ENCODE measurements around the gene RABL6.

- TF ChIP-seq, protein P1, sequence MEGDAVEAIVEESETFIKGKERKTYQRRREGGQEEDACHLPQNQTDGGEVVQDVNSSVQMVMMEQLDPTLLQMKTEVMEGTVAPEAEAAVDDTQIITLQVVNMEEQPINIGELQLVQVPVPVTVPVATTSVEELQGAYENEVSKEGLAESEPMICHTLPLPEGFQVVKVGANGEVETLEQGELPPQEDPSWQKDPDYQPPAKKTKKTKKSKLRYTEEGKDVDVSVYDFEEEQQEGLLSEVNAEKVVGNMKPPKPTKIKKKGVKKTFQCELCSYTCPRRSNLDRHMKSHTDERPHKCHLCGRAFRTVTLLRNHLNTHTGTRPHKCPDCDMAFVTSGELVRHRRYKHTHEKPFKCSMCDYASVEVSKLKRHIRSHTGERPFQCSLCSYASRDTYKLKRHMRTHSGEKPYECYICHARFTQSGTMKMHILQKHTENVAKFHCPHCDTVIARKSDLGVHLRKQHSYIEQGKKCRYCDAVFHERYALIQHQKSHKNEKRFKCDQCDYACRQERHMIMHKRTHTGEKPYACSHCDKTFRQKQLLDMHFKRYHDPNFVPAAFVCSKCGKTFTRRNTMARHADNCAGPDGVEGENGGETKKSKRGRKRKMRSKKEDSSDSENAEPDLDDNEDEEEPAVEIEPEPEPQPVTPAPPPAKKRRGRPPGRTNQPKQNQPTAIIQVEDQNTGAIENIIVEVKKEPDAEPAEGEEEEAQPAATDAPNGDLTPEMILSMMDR (conservative IDR thresholded peaks at IDR 0.05; ENCODE audit: low read length): no peak
- no peak for TF ChIP-seq EZH2phosphoT487 (IDR thresholded peaks at IDR 0.05; ENCODE audit: borderline replicate concordance, low read depth, low read length)
Observed at GRCh38 chr9:136824496-136825225, 16.9 kb downstream of the RABL6 start.
